Testis (tissue), 2 donors: Measurements from ENCODE around the gene PRKACB.

Experiments
- CTCF ChIP-seq, 3 experiments: fragments of 450-650 bp in 2 of 3; fragments of 200-600 bp in 1 of 3; sonication (generic) in 1 of 3; IDR thresholded peaks; one replicate each; pipeline ENCODE4 v1.5.1; 2016 to 2019; ENCODE audit warnings: antibody characterized with exemption in 3 of 3, mild to moderate bottlenecking in 2 of 3, moderate library complexity in 1 of 3
- POLR2A ChIP-seq: fragments of 450-650 bp; IDR thresholded peaks from one replicate; pipeline ENCODE4 v1.6.1; 2017; ENCODE audit warnings: antibody characterized with exemption, mild to moderate bottlenecking, moderate library complexity

DNA sequence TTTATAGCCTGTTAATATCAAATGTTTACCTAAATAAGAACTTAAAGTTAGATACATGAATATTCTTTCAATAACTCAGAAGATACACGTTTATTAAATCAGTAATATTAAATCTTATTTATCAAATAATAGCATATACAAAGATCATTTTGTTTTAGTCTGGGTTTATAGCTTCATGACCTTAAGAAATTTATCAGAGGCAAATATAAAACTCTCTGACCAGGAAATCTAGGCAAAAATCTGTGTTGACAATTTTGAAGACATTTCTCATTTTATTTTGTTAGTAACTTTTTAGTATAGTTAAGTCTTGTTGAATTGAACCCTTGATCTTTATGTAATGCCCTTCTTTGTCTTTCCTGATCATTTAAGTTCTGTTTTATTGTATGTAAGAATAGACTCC is 46.4 kb downstream of the PRKACB start:
- no peak for TF ChIP-seq CTCF (IDR thresholded peaks at IDR 0.05)
- TF ChIP-seq POLR2A, result no peak
